Esophagus muscularis mucosa (tissue), 4 donors: Measurements from ENCODE around the gene PDPR.

Experiments
- CTCF ChIP-seq, 3 experiments: fragments of 200-600 bp in 2 of 3; fragments of 450-650 bp in 1 of 3; sonication (generic) in 2 of 3; IDR thresholded peaks; one replicate each; pipeline ENCODE4 v1.5.1; 2017 to 2019; ENCODE audit warnings: antibody characterized with exemption in 3 of 3, mild to moderate bottlenecking in 2 of 3, moderate library complexity in 1 of 3
- EP300 ChIP-seq: sonication (generic); formaldehyde crosslinking; IDR thresholded peaks from one replicate; pipeline ENCODE4 v1.6.1; 2017; ENCODE audit warnings: antibody characterized with exemption
- POLR2A ChIP-seq: fragments of 450-650 bp; IDR thresholded peaks from one replicate; pipeline ENCODE4 v1.6.1; 2017; ENCODE audit warnings: antibody characterized with exemption, moderate library complexity, mild to moderate bottlenecking, low read depth
- POLR2AphosphoS5 ChIP-seq, 2 donors: sonication (generic); formaldehyde crosslinking; IDR thresholded peaks; one replicate each; pipeline ENCODE4 v1.6.1; 2017; ENCODE audit warnings: antibody characterized with exemption in 2 of 2

- no peak for TF ChIP-seq CTCF (IDR thresholded peaks at IDR 0.05)
- no peak for TF ChIP-seq POLR2AphosphoS5 (IDR thresholded peaks at IDR 0.05)
- no peak for TF ChIP-seq POLR2A
- no peak for TF ChIP-seq EP300
Observed at GRCh38 chr16:70159355-70160348, 45.5 kb downstream of the PDPR start.
